HUES48 (cell line): ENCODE measurements around the gene MROH7.

Experiments used
- H3K27ac ChIP-seq: one replicate; pipeline ENCODE4 v1.7.0; 2013; ENCODE audit warnings: low read depth, low read length, inconsistent platforms
- H3K27me3 ChIP-seq: 2 replicates; pipeline ENCODE4 v1.6.1; 2013; ENCODE audit warnings: mild to moderate bottlenecking, low read length; ENCODE audit not compliant: control insufficient read depth, insufficient read depth
- H3K36me3 ChIP-seq: 2 replicates; pipeline ENCODE4 v1.6.1; 2013; ENCODE audit warnings: low read length; ENCODE audit not compliant: control insufficient read depth, insufficient read depth
- H3K4me1 ChIP-seq: 2 replicates; pipeline ENCODE4 v1.6.1; 2013; ENCODE audit warnings: mild to moderate bottlenecking, low read length; ENCODE audit not compliant: control insufficient read depth, insufficient read depth
- H3K4me3 ChIP-seq: 2 replicates; pipeline ENCODE4 v1.5.1; 2013; ENCODE audit warnings: mild to moderate bottlenecking, low read depth, low read length
- H3K9ac ChIP-seq: 2 replicates; pipeline ENCODE4 v1.6.1; 2013; ENCODE audit warnings: mild to moderate bottlenecking, low read depth, low read length, moderate library complexity
- H3K9me3 ChIP-seq: 2 replicates; pipeline ENCODE4 v1.6.1; 2013; ENCODE audit warnings: low read length; ENCODE audit not compliant: control insufficient read depth, insufficient read depth

The MROH7 gene

DNA sequence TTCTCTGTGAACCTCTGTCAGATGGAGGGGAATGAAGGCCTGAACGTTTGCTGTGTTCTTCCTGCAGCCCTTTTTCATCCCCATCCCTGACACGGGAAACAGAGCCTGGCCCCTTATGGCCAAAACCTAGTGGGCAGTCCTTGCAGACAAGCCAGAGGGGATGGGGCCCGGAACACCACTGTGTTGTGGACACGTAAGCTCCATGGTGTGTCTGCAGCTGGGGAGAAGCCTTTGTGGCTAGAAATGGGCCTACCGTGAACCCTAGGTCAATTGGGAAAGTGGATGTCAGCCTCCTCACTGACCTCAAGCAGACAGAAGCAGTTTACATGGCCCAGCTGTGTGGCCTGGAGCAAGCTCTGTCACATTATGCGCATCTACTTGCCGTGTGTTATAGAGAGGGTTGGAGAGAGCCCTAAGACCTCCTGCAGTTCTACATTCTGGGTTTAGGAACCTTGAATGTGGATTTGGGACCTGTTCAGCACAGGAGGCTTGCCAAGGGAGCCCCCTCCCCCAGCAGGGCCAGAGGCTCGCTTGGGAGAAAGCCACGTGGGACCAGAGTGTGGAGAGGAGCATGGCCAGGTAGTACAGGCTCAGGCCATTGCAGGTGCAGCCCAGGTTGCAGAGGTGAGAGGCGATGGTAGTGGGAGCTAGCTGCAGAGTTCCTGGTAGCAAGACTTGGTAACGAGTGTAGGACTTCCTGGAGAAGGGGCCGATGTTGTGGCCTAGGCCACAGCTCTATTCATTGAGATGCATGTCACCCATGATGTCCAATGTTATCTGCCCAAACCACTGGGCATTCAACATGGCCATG lies 102.0 kb downstream of the MROH7 start:
- no peaks in the 10 kb centered on the region for H3K4me1 ChIP-seq
- no peak overlapping the region for H3K4me3 ChIP-seq
- H3K9me3 ChIP-seq: no peaks in the 10 kb centered on the region
- no peak overlapping the region for H3K27ac ChIP-seq
- peaks cover 44% of the 10 kb centered on the region for H3K36me3 ChIP-seq
- no peak overlapping the region for H3K9ac ChIP-seq
- H3K27me3 ChIP-seq: no peaks in the 10 kb centered on the region

DNA sequence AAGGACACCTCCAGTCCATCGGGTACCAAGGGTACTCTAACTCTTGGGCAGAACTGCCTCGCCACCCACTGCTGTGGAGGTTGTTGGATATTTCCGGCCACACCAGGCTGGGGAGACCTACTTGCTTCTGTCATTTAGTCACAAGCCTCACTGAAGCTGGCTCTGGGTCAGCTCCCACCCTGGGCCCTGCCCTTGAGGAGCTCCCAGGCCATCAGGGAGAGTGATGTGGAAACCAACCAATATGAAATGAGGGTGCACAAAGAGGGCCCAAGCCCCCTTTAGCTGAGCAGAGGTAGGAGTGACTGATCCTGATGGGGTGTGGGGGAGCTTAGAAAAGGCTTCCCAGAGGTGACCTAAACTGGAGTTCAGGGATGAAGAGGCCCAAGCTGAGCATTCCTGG lies 103.1 kb downstream of the MROH7 start:
- Histone ChIP-seq H3K27me3 (no peaks in the 10 kb centered on the region), H3K9ac (no peak overlapping the region), H3K9me3 (no peaks in the 10 kb centered on the region), H3K4me1 (no peaks in the 10 kb centered on the region), H3K36me3 (peaks cover 35% of the 10 kb centered on the region), H3K27ac (no peak overlapping the region), H3K4me3 (no peak overlapping the region)

DNA sequence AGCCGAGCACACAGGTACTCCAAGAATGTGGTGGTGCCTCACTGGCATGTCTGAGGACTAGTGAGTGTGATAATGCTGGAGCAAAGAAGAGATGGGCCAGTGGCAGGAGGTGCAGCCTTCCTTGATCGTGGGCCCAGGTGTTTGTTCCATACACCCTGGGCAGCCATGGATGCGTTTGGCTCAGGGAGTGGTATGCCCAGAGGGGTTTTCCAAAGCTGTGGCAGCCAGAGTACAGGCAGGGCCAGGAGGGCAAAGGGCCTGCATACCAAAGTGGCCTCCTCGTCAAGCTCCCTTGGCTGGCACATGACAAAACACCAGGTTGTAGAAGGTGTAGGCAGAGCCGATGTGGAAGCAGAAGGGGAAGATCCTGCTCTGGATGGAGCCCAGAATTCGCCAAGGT lies 103.7 kb downstream of the MROH7 start:
- Histone ChIP-seq H3K9ac (no peak overlapping the region), H3K4me3 (no peak overlapping the region), H3K36me3 (peaks cover 29% of the 10 kb centered on the region), H3K27me3 (no peaks in the 10 kb centered on the region), H3K4me1 (no peaks in the 10 kb centered on the region), H3K9me3 (no peaks in the 10 kb centered on the region), H3K27ac (no peak overlapping the region)

DNA sequence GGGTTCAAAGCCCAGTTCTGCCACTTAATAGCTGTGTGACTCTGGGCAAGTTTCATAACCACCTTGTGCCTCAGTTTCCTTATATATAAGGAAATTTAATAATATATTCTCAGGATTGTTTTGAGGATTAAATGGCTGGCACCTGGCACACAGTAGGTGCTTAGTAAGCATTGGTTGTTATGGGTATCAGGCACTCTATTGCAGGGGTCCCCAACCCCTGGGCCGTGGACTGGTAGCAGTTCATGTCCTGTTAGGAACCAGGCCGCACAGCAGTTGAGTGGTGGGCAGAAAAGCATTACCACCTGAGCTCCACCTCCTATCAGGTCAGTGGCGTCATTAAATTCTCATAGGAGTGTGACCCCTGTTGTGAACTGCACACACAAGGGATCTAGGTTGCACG lies 104.3 kb downstream of the MROH7 start:
- Histone ChIP-seq H3K4me3 (no peak overlapping the region), H3K9ac (no peak overlapping the region), H3K4me1 (no peaks in the 10 kb centered on the region), H3K27me3 (no peaks in the 10 kb centered on the region), H3K36me3 (peaks cover 23% of the 10 kb centered on the region), H3K27ac (no peak overlapping the region), H3K9me3 (no peaks in the 10 kb centered on the region)

DNA sequence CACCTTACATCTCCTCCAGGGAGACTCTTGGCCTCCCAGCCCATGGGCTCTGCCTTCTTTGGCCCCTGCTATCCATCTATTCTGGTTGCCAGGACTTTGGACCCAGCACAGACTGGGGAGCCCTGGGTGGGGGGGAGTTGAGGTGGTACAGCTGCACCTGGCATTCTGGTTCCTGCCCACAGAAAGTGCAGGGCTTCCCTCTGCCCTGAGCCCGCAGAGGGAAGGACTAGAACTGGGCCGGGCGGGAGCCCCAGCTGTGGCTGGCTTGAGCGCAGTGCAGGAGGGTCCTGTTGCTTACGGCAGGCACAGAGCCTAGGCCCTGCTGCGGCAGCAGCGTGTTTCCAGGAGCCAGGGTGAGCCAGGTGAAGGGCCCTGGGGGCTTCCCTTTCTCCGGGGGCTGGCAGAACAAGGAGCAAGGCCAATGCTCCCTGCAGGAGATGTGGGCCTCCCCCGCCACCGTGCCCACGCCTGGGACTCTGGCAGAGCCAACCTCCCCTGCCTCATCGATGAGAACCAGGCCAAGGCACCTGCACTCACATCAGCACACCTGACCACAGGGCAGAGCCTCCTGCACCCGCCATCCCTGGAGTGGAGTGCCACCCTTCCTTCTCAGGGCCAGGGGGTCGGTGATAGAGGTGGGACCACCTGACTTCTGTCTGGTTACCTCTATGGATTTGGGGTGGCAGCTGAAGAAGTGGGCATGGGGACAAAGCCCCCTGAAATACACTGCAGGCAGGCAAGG lies 106.7 kb downstream of the MROH7 start:
- Histone ChIP-seq H3K9me3 (no peaks in the 10 kb centered on the region), H3K4me3 (no peak overlapping the region), H3K4me1 (peaks cover 14% of the 10 kb centered on the region), H3K36me3 (peaks cover 2% of the 10 kb centered on the region; the same call in 1 of the 2 replicates), H3K27me3 (no peaks in the 10 kb centered on the region), H3K27ac (no peak overlapping the region), H3K9ac (no peak overlapping the region)

DNA sequence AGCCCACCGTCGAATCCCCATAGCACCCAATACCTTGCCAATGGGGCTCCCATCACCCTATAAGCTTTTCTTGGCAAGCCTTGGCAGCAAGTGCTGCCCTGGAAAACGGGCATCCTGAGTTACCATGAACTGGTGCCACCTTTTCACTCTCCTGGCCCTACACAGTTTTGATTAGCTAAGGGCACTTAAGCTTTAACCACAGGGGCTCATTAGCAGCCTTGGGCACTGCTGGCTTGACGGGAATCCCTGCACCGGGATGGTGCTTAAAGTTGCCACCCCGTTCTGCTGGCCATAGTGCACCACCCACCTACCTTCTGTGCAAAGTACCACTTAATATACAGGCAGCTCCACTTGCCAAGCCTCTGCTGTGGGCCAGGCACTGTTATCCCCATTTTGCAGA lies 109.0 kb downstream of the MROH7 start:
- Histone ChIP-seq H3K36me3 (no peaks in the 10 kb centered on the region), H3K9ac (no peak overlapping the region), H3K27ac (no peak overlapping the region)

DNA sequence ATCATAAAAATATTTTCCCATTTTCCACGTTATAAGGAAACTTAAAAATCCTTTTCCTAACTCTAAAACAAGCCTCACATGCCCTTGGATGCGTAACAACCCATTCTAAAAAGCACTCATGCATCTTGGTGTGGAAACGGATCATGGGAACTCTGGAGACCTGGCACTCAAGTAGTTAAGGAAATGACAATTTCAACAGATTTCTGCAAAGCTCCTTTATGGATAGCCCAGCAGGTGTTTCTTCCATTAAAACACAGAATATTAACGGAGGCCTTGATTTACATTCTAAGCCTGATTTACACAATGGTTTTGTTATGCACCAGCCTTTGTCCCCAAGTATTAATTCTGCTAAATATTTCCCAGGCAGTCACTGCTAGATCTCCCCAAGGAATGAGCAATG lies 109.8 kb downstream of the MROH7 start:
- Histone ChIP-seq H3K9me3 (no peaks in the 10 kb centered on the region), H3K9ac (no peak overlapping the region), H3K27ac (no peak overlapping the region), H3K27me3 (no peaks in the 10 kb centered on the region), H3K4me1 (peaks cover 14% of the 10 kb centered on the region), H3K4me3 (no peak overlapping the region), H3K36me3 (peaks cover 5% of the 10 kb centered on the region)

More for the DNA sequence above, 109.0 kb downstream of the MROH7 start:
- no peaks in the 10 kb centered on the region for H3K27me3 ChIP-seq
- no peak overlapping the region for H3K4me3 ChIP-seq
- peaks cover 14% of the 10 kb centered on the region for H3K4me1 ChIP-seq
- no peaks in the 10 kb centered on the region for H3K9me3 ChIP-seq

DNA sequence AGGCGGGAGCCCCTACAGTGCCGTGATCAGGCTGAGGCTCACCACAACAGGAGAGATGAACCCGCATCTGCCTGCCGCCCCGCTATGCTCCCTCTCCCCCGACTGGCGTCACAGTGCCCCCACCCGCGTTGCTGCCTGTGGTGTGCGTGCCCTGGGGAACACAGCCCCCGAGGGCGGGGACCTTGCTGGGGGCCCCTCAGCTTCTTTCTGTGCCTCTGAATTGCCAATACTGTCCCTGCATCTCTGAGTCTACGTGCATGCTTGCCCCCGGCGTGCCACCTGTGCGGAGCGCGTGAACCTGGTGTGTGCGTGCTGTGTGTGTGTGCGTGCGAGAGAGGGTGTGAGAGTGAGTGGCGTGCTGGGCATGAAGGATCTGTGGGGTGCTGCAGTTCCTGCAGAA lies 112.5 kb downstream of the MROH7 start:
- Histone ChIP-seq H3K27me3 (no peaks in the 10 kb centered on the region), H3K27ac (no peak overlapping the region), H3K36me3 (peaks cover 28% of the 10 kb centered on the region), H3K4me3 (no peak overlapping the region), H3K4me1 (peaks cover 14% of the 10 kb centered on the region), H3K9me3 (no peaks in the 10 kb centered on the region), H3K9ac (no peak overlapping the region)

DNA sequence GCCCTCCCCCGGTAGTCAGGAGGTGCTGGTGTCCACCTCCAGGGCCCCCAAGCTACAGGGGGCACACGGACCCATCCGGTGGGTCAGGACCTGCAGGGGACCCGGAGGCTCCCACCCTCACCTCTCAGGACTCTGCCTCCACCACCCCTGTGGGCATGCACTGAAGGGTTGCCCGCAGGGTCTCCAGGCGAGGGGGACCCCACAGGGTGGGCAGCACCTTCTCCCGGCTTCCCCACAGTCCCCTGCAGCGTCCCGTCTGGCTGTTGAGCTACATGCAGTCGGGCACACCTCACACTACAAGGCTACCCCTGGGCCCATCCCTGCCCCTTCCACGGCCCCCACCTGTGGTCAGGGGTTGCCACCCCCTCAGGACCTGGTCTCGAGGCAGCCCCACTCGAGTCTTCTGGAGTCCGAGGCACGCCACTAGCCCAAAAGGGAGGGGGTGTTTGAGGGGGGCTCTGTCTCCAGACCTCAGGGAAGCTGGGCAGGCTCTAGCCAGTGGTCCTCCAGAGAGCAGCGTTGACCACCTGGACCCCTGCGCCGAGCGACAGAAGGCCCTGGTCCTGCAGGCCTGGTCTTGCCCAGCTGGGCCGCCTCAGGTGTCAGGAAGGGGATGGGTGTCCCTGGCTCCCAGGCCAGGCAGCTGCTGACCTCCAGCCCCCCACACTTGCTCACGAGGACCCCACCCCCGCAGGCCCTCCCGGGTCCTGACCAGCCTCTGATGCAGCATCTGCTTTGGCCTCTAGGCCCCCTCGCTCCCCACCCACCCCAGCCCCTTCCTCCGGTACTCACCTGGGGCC lies 113.1 kb downstream of the MROH7 start:
- H3K9me3 ChIP-seq: no peaks in the 10 kb centered on the region
- H3K9ac ChIP-seq: no peak overlapping the region
- H3K4me1 ChIP-seq: peaks cover 14% of the 10 kb centered on the region
- H3K27ac ChIP-seq: no peak overlapping the region
- H3K27me3 ChIP-seq: no peaks in the 10 kb centered on the region
- no peak overlapping the region for H3K4me3 ChIP-seq
- peaks cover 28% of the 10 kb centered on the region for H3K36me3 ChIP-seq

DNA sequence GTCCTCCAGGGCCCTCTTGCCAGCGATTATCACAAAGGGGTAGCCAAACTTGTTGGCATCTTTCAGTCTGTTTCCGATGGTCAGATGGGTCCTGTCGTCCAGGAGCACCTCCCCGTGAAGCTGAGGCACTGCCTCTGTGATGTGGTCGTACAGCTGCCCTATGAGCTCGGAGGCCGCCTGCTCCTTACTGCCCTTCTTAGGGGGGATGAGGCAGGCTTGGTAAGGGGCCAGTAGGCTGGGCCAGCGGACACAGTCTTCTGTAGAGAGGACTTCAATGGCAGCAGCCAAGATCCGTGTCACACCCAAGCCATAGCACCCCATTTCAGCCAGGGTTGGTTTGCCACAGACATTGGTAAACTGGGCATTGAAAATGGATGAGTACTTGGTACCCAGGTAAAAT lies 116.2 kb downstream of the MROH7 start:
- H3K9ac ChIP-seq: no peak overlapping the region
- H3K9me3 ChIP-seq: no peaks in the 10 kb centered on the region
- H3K36me3 ChIP-seq: peaks cover 28% of the 10 kb centered on the region
- H3K27ac ChIP-seq: no peak overlapping the region
- H3K4me3 ChIP-seq: no peak overlapping the region
- no peaks in the 10 kb centered on the region for H3K27me3 ChIP-seq
- H3K4me1 ChIP-seq: no peaks in the 10 kb centered on the region
